MM.1S (cell line): ENCODE measurements around the gene FAM174A.

Source experiments
- DNase-seq: peaks from one replicate; pipeline ENCODE4 v3.0.0-alpha.2; 2015
- H2AFZ ChIP-seq: fragments of 300-600 bp; sonication (generic); 2 replicates; pipeline ENCODE4 v1.6.0; 2016; ENCODE audit warnings: antibody characterized with exemption, low read length
- H3F3A ChIP-seq: fragments of 300-600 bp; sonication (generic); 2 replicates; pipeline ENCODE4 v1.6.1; 2016; ENCODE audit warnings: mild to moderate bottlenecking, antibody characterized with exemption, low read length, moderate library complexity, mixed read lengths; ENCODE audit not compliant: insufficient read depth
- H3K27ac ChIP-seq: fragments of 300-600 bp; sonication (generic); 2 replicates; pipeline ENCODE4 v1.5.1; 2016; ENCODE audit warnings: mild to moderate bottlenecking, low read length
- H3K27me3 ChIP-seq: fragments of 300-600 bp; sonication (generic); replicated peaks from 2 replicates; pipeline ENCODE4 v1.6.0; 2016; ENCODE audit warnings: low read length; ENCODE audit not compliant: insufficient read depth
- H3K36me3 ChIP-seq: fragments of 300-600 bp; sonication (generic); replicated peaks from 2 replicates; pipeline ENCODE4 v1.6.1; 2016; ENCODE audit warnings: mild to moderate bottlenecking, low read length, mixed read lengths; ENCODE audit not compliant: insufficient read depth
- H3K4me1 ChIP-seq: fragments of 300-600 bp; sonication (generic); 2 replicates; pipeline ENCODE4 v1.6.1; 2016; ENCODE audit warnings: low read length, mixed read lengths
- H3K4me2 ChIP-seq: fragments of 300-600 bp; sonication (generic); 2 replicates; pipeline ENCODE4 v1.6.0; 2016; ENCODE audit warnings: low read depth, low read length
- H3K4me3 ChIP-seq: fragments of 300-600 bp; sonication (generic); 2 replicates; pipeline ENCODE4 v1.5.1; 2016; ENCODE audit warnings: low read length, mixed read lengths
- H3K79me2 ChIP-seq: fragments of 300-600 bp; sonication (generic); 2 replicates; pipeline ENCODE4 v1.6.1; 2016; ENCODE audit warnings: mixed run types, low read length, mixed read lengths
- H3K9ac ChIP-seq: fragments of 300-600 bp; sonication (generic); 2 replicates; pipeline ENCODE4 v1.6.1; 2016; ENCODE audit warnings: low read length, mixed read lengths
- H3K9me2 ChIP-seq: fragments of 300-600 bp; sonication (generic); replicated peaks from 2 replicates; pipeline ENCODE4 v1.6.1; 2016; ENCODE audit warnings: mild to moderate bottlenecking, low read length, mixed read lengths; ENCODE audit not compliant: insufficient read depth
- H3K9me3 ChIP-seq: fragments of 300-600 bp; sonication (generic); replicated peaks from 2 replicates; pipeline ENCODE4 v1.6.1; 2016; ENCODE audit warnings: mild to moderate bottlenecking, low read length, mixed read lengths; ENCODE audit not compliant: insufficient read depth
- H4K20me1 ChIP-seq: fragments of 300-600 bp; sonication (generic); 2 replicates; pipeline ENCODE4 v1.6.1; 2016; ENCODE audit warnings: mild to moderate bottlenecking, low read length, moderate library complexity, mixed read lengths; ENCODE audit not compliant: insufficient read depth
- EZH2 ChIP-seq: fragments of 300-600 bp; sonication (generic); optimal IDR thresholded peaks from 2 replicates; pipeline ENCODE3; 2017; ENCODE audit warnings: low read depth, mild to moderate bottlenecking, antibody characterized with exemption, low read length, mixed read lengths
- EZH2phosphoT487 ChIP-seq: fragments of 300-600 bp; sonication (generic); IDR thresholded peaks from 2 replicates; pipeline ENCODE4 v1.6.1; 2018; ENCODE audit warnings: antibody characterized with exemption, low read length
- TF ChIP-seq, protein P1 (sequence below): fragments of 300-600 bp; sonication (generic); IDR thresholded peaks from 2 replicates; pipeline ENCODE4 v1.5.1; 2016; ENCODE audit warnings: antibody characterized with exemption, low read length, mixed read lengths

The FAM174A gene

DNA sequence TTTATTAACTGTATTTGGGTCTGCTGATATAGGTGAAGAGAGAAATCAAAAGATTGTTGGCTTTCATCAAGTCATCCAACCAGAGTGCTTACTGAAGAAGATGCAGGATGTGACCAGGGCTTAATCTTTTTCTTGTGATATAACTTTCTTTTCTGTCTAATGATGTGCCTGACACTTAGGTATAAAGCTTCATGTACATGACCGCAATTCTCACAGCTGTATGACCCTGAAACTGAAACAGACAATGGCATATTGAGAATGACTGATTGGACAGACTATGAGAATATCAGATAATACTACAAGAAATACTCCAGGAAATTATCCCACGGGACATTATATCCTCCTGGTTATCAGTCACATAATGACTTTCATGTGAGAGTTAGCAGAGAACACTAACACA is 32.5 kb upstream of the FAM174A start:
- H3F3A ChIP-seq = no peaks in the 10 kb centered on the region
- TF ChIP-seq, protein P1, sequence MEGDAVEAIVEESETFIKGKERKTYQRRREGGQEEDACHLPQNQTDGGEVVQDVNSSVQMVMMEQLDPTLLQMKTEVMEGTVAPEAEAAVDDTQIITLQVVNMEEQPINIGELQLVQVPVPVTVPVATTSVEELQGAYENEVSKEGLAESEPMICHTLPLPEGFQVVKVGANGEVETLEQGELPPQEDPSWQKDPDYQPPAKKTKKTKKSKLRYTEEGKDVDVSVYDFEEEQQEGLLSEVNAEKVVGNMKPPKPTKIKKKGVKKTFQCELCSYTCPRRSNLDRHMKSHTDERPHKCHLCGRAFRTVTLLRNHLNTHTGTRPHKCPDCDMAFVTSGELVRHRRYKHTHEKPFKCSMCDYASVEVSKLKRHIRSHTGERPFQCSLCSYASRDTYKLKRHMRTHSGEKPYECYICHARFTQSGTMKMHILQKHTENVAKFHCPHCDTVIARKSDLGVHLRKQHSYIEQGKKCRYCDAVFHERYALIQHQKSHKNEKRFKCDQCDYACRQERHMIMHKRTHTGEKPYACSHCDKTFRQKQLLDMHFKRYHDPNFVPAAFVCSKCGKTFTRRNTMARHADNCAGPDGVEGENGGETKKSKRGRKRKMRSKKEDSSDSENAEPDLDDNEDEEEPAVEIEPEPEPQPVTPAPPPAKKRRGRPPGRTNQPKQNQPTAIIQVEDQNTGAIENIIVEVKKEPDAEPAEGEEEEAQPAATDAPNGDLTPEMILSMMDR = no peak
- TF ChIP-seq EZH2 = no peak
- TF ChIP-seq EZH2phosphoT487 = no peak
- H3K9me2 ChIP-seq = no peaks in the 10 kb centered on the region

GRCh38 chr5:100505984-100506670 is 29.0 kb upstream of the FAM174A start:
- no peaks in the 10 kb centered on the region for H3K27me3 ChIP-seq
- TF ChIP-seq, protein P1 = no peak
- TF ChIP-seq EZH2 (no peak), EZH2phosphoT487 (no peak)
- H3K9ac ChIP-seq = no peak overlapping the region
- no peak overlapping the region for H3K4me3 ChIP-seq
- H4K20me1 ChIP-seq = no peaks in the 10 kb centered on the region
- H2AFZ ChIP-seq = no peak overlapping the region
- no peaks in the 10 kb centered on the region for H3K79me2 ChIP-seq
- H3K4me2 ChIP-seq = no peak overlapping the region
- no peaks in the 10 kb centered on the region for H3K36me3 ChIP-seq
- H3K9me3 ChIP-seq = no peaks in the 10 kb centered on the region
- H3K4me1 ChIP-seq = no peaks in the 10 kb centered on the region
- H3K27ac ChIP-seq = no peak overlapping the region
- no peaks in the 10 kb centered on the region for H3F3A ChIP-seq
- H3K9me2 ChIP-seq = no peaks in the 10 kb centered on the region
- no peak for DNase-seq

More for the DNA sequence above, 32.5 kb upstream of the FAM174A start:
- H3K27me3 ChIP-seq = no peaks in the 10 kb centered on the region
- no peak overlapping the region for H3K4me2 ChIP-seq
- H3K9me3 ChIP-seq = no peaks in the 10 kb centered on the region
- H3K9ac ChIP-seq = no peak overlapping the region
- no peaks in the 10 kb centered on the region for H3K36me3 ChIP-seq
- H3K79me2 ChIP-seq = no peaks in the 10 kb centered on the region
- peak; percentile 59 for DNase-seq
- no peaks in the 10 kb centered on the region for H4K20me1 ChIP-seq
- H2AFZ ChIP-seq = no peak overlapping the region
- no peak overlapping the region for H3K4me3 ChIP-seq
- H3K4me1 ChIP-seq = no peaks in the 10 kb centered on the region
- H3K27ac ChIP-seq = no peak overlapping the region

DNA sequence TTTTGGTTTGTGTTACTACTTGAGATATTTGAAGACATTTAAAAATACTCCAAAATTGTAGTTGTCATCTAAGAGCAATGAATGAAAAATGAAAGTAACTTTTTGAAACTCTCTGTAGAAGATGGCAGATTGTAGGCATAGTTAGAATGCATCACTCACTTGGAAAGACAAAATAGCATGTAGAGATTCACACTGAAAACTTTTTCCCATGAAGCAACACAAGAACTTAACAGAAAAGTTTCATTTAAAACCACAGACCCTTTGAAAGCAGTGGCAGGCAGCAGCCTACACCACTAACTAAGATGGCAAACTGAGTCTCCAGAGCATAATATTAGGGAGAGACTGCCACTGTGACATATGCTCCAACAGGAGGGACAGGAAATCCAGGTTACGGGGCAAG is 18.9 kb upstream of the FAM174A start:
- Histone ChIP-seq H3K9me3 (no peaks in the 10 kb centered on the region), H3F3A (peaks cover 37% of the 10 kb centered on the region)

More for the DNA sequence above, 18.9 kb upstream of the FAM174A start:
- DNase-seq = peak; percentile 64
- peak overlapping the region; percentile 85 for H2AFZ ChIP-seq
- H3K27me3 ChIP-seq = no peaks in the 10 kb centered on the region
- H3K27ac ChIP-seq = peak overlapping the region; percentile 65
- no peaks in the 10 kb centered on the region for H3K79me2 ChIP-seq
- no peaks in the 10 kb centered on the region for H3K36me3 ChIP-seq
- peak overlapping the region; percentile 81 for H3K4me2 ChIP-seq
- TF ChIP-seq EZH2phosphoT487 (no peak), EZH2 (no peak)
- TF ChIP-seq, protein P1 = no peak
- H3K4me1 ChIP-seq = peaks cover 37% of the 10 kb centered on the region
- H3K4me3 ChIP-seq = peak overlapping the region; percentile 25
- no peaks in the 10 kb centered on the region for H4K20me1 ChIP-seq
- H3K9me2 ChIP-seq = no peaks in the 10 kb centered on the region
- H3K9ac ChIP-seq = peak overlapping the region; percentile 28; the same call in 1 of the 2 replicates
